IPS-15b (cell line): ENCODE measurements around the gene RBP5.
"Not testable (repeated sequence)": the region's sequence is repeated elsewhere in the genome, so short reads cannot be mapped to it uniquely, and the experiment has no call there.

Experiments
- H3K27me3 ChIP-seq: one replicate; pipeline ENCODE4 v1.6.1; 2013; ENCODE audit warnings: low read length; ENCODE audit not compliant: control insufficient read depth, insufficient read depth
- H3K36me3 ChIP-seq: one replicate; pipeline ENCODE4 v1.6.1; 2013; ENCODE audit warnings: low read length; ENCODE audit not compliant: control insufficient read depth, insufficient read depth
- H3K4me1 ChIP-seq: one replicate; pipeline ENCODE4 v1.6.1; 2013; ENCODE audit warnings: mild to moderate bottlenecking, low read length; ENCODE audit not compliant: control insufficient read depth, insufficient read depth
- H3K4me3 ChIP-seq: one replicate; pipeline ENCODE4 v1.5.1; 2013; ENCODE audit warnings: low read depth, low read length
- H3K9ac ChIP-seq: one replicate; pipeline ENCODE4 v1.6.1; 2013; ENCODE audit warnings: low read depth, mild to moderate bottlenecking, low read length
- H3K9me3 ChIP-seq: one replicate; pipeline ENCODE4 v1.6.1; 2013; ENCODE audit warnings: mild to moderate bottlenecking, low read length; ENCODE audit not compliant: control insufficient read depth, insufficient read depth

The RBP5 gene

GRCh38 chr12:7107181-7107580 is 21.5 kb downstream of the RBP5 start:
- H3K4me1 ChIP-seq, H3K36me3 ChIP-seq, H3K27me3 ChIP-seq, H3K9ac ChIP-seq, H3K4me3 ChIP-seq, H3K9me3 ChIP-seq: not testable (repeated sequence)

GRCh38 chr12:7106082-7106481 is 22.6 kb downstream of the RBP5 start:
- no peak overlapping the region for H3K9ac ChIP-seq
- H3K27me3 ChIP-seq, result no peaks in the 10 kb centered on the region
- peaks cover 3% of the 10 kb centered on the region for H3K36me3 ChIP-seq
- H3K4me3 ChIP-seq, result no peak overlapping the region
- H3K4me1 ChIP-seq, result peaks cover 3% of the 10 kb centered on the region
- no peaks in the 10 kb centered on the region for H3K9me3 ChIP-seq

DNA sequence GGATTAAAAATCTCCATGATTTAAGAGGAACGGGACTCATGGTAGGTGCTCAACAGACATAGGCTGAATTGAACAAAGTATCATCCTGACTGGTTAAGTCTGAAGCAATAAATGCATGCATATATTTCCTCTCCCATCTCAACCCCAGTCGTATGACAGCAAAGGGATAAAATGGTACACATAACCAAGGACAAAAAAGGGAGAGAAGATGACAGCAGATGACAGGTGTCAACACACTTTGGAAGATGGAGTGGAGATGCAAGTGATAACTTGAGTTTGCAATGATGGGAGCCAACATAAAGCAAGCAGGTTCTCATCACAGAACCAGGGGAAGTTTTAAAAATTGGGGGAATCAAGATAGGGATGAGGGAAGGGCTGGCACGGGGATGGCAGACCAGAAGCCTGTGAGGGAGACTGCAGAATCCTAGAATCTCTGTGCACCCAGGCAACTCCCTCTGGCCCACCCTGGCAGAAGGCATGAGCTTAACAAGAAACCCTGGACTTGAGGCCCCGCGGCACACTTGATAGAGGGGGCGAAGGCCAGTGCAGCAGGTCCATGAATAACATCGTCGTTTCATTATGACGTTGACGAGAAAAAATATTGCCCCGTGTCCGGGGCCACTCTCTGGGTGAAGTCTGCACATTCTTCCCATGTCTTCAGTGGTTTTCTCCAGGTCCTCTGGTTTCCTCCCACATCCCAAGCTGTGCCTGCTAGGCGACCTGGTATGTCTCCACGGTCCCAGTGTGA is 24.7 kb downstream of the RBP5 start:
- H3K9me3 ChIP-seq, result no peaks in the 10 kb centered on the region
- H3K27me3 ChIP-seq, result no peaks in the 10 kb centered on the region
- no peak overlapping the region for H3K9ac ChIP-seq
- H3K4me3 ChIP-seq, result no peak overlapping the region
- no peaks in the 10 kb centered on the region for H3K4me1 ChIP-seq
- peaks cover 10% of the 10 kb centered on the region for H3K36me3 ChIP-seq

- no peak overlapping the region for H3K9ac ChIP-seq
- no peaks in the 10 kb centered on the region for H3K27me3 ChIP-seq
- H3K9me3 ChIP-seq, result no peaks in the 10 kb centered on the region
- no peaks in the 10 kb centered on the region for H3K4me1 ChIP-seq
- H3K4me3 ChIP-seq, result no peak overlapping the region
- peaks cover 10% of the 10 kb centered on the region for H3K36me3 ChIP-seq
Observed at GRCh38 chr12:7102582-7102981, 26.1 kb downstream of the RBP5 start.

DNA sequence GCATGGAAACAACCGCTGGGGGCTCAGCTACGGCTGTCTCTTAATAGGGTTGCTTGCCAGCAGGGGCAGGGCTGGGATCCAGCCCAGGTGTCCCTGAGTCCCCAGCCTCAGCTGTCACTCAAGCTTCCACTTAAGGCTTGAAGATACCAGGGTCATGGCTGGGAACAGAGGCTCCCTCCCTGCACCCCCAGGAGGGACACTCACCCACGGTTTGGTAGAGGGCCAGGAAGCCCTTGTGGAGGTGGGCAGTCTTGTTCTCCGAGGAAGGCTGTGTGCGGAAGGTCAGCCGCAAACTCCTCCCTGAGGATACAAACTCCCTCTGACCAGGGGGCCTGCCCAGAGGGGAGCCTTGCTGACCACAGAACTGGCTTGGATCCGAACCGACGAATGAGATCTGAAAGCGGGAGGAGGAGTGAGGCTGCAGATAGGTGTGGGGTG is 27.0 kb downstream of the RBP5 start:
- Histone ChIP-seq H3K4me3 (no peak overlapping the region), H3K4me1 (no peaks in the 10 kb centered on the region), H3K9me3 (no peaks in the 10 kb centered on the region), H3K9ac (no peak overlapping the region), H3K36me3 (peaks cover 10% of the 10 kb centered on the region), H3K27me3 (no peaks in the 10 kb centered on the region)

DNA sequence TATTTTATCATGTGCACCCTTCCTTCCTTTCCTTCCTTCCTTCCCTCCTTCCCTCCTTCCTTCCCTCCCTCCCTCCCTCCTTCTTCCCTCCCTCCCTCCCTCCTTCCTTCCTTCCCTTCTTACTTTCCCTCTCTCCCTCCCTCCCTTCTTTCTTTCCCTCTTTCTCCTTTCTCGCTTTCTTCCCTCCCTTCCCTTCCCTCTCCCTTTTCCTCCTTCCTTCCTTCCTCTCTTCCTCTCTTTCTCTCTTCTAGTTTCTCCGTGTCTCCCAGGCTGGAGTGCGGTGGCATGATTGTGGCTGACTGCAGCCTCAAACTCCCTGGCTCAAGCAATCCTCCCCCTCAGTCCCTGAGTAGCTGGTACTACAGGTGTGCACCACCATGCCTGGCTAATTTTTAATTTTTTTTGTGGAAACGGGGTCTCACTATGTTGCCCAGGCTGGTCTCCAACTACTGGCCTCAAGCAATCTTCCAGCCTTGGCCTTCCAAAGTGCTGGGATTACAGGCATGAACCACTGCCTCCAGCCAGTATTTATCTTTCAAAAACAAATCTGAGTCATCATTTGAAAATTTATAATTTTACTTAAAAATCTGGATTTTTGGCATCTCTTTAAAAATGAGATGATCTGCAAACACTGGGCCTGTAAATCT is 27.5 kb downstream of the RBP5 start:
- Histone ChIP-seq H3K9ac (no peak overlapping the region), H3K4me1 (no peaks in the 10 kb centered on the region), H3K27me3 (no peaks in the 10 kb centered on the region), H3K9me3 (no peaks in the 10 kb centered on the region), H3K36me3 (peaks cover 10% of the 10 kb centered on the region), H3K4me3 (no peak overlapping the region)

GRCh38 chr12:7100239-7100638 is 28.4 kb downstream of the RBP5 start:
- Histone ChIP-seq H3K4me1 (peaks cover 6% of the 10 kb centered on the region), H3K27me3 (no peaks in the 10 kb centered on the region), H3K4me3 (no peak overlapping the region), H3K9me3 (no peaks in the 10 kb centered on the region), H3K9ac (no peak overlapping the region), H3K36me3 (peaks cover 10% of the 10 kb centered on the region)

GRCh38 chr12:7099290-7099996 is 29.2 kb downstream of the RBP5 start:
- no peak overlapping the region for H3K9ac ChIP-seq
- peaks cover 6% of the 10 kb centered on the region for H3K4me1 ChIP-seq
- H3K27me3 ChIP-seq, result no peaks in the 10 kb centered on the region
- H3K36me3 ChIP-seq, result peaks cover 9% of the 10 kb centered on the region
- H3K9me3 ChIP-seq, result no peaks in the 10 kb centered on the region
- no peak overlapping the region for H3K4me3 ChIP-seq

GRCh38 chr12:7096979-7097378 is 31.7 kb downstream of the RBP5 start:
- no peak overlapping the region for H3K9ac ChIP-seq
- H3K36me3 ChIP-seq, result peaks cover 6% of the 10 kb centered on the region
- H3K27me3 ChIP-seq, result no peaks in the 10 kb centered on the region
- no peaks in the 10 kb centered on the region for H3K9me3 ChIP-seq
- H3K4me3 ChIP-seq, result no peak overlapping the region
- H3K4me1 ChIP-seq, result peaks cover 8% of the 10 kb centered on the region

GRCh38 chr12:7096006-7096932 is 32.4 kb downstream of the RBP5 start:
- Histone ChIP-seq H3K36me3 (peaks cover 6% of the 10 kb centered on the region), H3K9me3 (no peaks in the 10 kb centered on the region), H3K4me1 (peaks cover 9% of the 10 kb centered on the region), H3K4me3 (no peak overlapping the region), H3K27me3 (no peaks in the 10 kb centered on the region), H3K9ac (no peak overlapping the region)

GRCh38 chr12:7093892-7094291 is 34.8 kb downstream of the RBP5 start:
- Histone ChIP-seq H3K36me3 (no peaks in the 10 kb centered on the region), H3K4me1 (peaks cover 19% of the 10 kb centered on the region), H3K9ac (no peak overlapping the region), H3K9me3 (no peaks in the 10 kb centered on the region), H3K27me3 (no peaks in the 10 kb centered on the region), H3K4me3 (no peak overlapping the region)
